T-cell (primary cell): ENCODE data around the gene PARD3B. TPM values are rescaled to one million over a fixed set of nuclear protein-coding genes. Genes with fewer than 3 reads are reported as not detected.
A peak's percentile ranks its signal among the peaks of the same experiment; 100 is the strongest.

Source experiments
- ATAC-seq, 4 experiments: fragments of 200-7000 bp in 3 of 4; fragments of 150-1000 bp in 1 of 4; cut with Tn5 transposase; replicated peaks in 1 of 4; 1 replicate in 3 of 4; 2 replicates in 1 of 4; pipeline ENCODE4 v1.10.0; 2021; ENCODE audit warnings: moderate library complexity in 3 of 4, mild to moderate bottlenecking in 2 of 4, moderate number of reproducible peaks in 1 of 4
- CTCF ChIA-PET, 2 donors: fragments of 300-600 bp; sonication (Branson Sonifier 250); formaldehyde crosslinking; loops; one replicate each; lab custom pipeline; 2022; ENCODE audit warnings: antibody characterized with exemption in 2 of 2; lab: Charles Lee
- POLR2A ChIA-PET, 2 donors: fragments of 300-600 bp; sonication (Branson Sonifier 250); formaldehyde crosslinking; loops; one replicate each; lab custom pipeline; 2022; ENCODE audit warnings: antibody characterized with exemption in 2 of 2; lab: Charles Lee
- DNase-seq, 35 experiments: peaks; one replicate each; pipeline versions ENCODE4 v3.0.0 to v3.0.0-alpha.2; 2013 to 2023
- H3K27ac ChIP-seq: one replicate; pipeline ENCODE4 v1.5.1; 2013; ENCODE audit warnings: low read length
- H3K27me3 ChIP-seq, 2 experiments: replicated peaks in 1 of 2; 1 replicate in 1 of 2; 2 replicates in 1 of 2; pipeline versions ENCODE4 v1.6.1 to v1.7.0; 2013; ENCODE audit warnings: low read length in 1 of 2, mixed read lengths in 1 of 2; ENCODE audit not compliant: control insufficient read depth in 2 of 2, insufficient read depth in 2 of 2; ENCODE audit errors: extremely low read depth in 1 of 2
- H3K36me3 ChIP-seq, 2 donors: 1 replicate in 1 of 2; 2 replicates in 1 of 2; pipeline versions ENCODE4 v1.6.1 to v1.7.0; 2013; ENCODE audit warnings: low read length in 1 of 2; ENCODE audit not compliant: control insufficient read depth in 2 of 2, insufficient read depth in 1 of 2; ENCODE audit errors: extremely low read depth in 1 of 2
- H3K4me1 ChIP-seq, 2 experiments: 1 replicate in 1 of 2; 2 replicates in 1 of 2; pipeline versions ENCODE4 v1.6.1 to v1.7.0; 2013; ENCODE audit warnings: low read length in 2 of 2, mixed read lengths in 1 of 2; ENCODE audit not compliant: insufficient read depth in 2 of 2, control insufficient read depth in 1 of 2; ENCODE audit errors: extremely low read depth in 1 of 2
- H3K4me3 ChIP-seq, 2 donors: 1 replicate in 1 of 2; 2 replicates in 1 of 2; pipeline versions ENCODE4 v1.5.1 to v1.7.0; 2013; ENCODE audit warnings: mild to moderate bottlenecking in 2 of 2, low read length in 1 of 2, moderate library complexity in 1 of 2; ENCODE audit not compliant: control insufficient read depth in 1 of 2; ENCODE audit errors: extremely low read depth in 1 of 2
- H3K9me3 ChIP-seq: 2 replicates; pipeline ENCODE4 v1.7.0; 2013
- H3K27ac Mint-ChIP-seq, 2 donors: one replicate each; pipeline ENCODE4 v1.8.0; 2020 to 2021; ENCODE audit warnings: mild to moderate bottlenecking in 2 of 2, mixed read lengths in 2 of 2
- H3K27me3 Mint-ChIP-seq, 2 donors: one replicate each; pipeline ENCODE4 v1.8.0; 2021 to 2022; ENCODE audit warnings: mixed read lengths in 2 of 2
- H3K36me3 Mint-ChIP-seq: one replicate; pipeline ENCODE4 v1.8.0; 2021; ENCODE audit warnings: mixed read lengths
- H3K4me1 Mint-ChIP-seq, 3 donors: one replicate each; pipeline ENCODE4 v1.8.0; 2020 to 2022; ENCODE audit warnings: mixed read lengths in 3 of 3, mild to moderate bottlenecking in 1 of 3
- H3K4me3 Mint-ChIP-seq, 3 donors: one replicate each; pipeline ENCODE4 v1.8.0; 2020 to 2022; ENCODE audit warnings: mild to moderate bottlenecking in 3 of 3, mixed read lengths in 3 of 3, moderate library complexity in 3 of 3
- H3K9me3 Mint-ChIP-seq, 3 donors: one replicate each; pipeline ENCODE4 v1.8.0; 2020 to 2022; ENCODE audit warnings: mixed read lengths in 3 of 3
- WGBS: methylation state at CpG from one replicate; pipeline ENCODE4 v1.1.5; 2013; ENCODE audit warnings: missing lambda C conversion rate; ENCODE audit not compliant: insufficient coverage; 5-methylcytosine and 5-hydroxymethylcytosine counted together
- total RNA-seq, 35 experiments: library from RNA in 6 of 35; stranded (reverse) in 6 of 35; fragments of 120-200 nt in 1 of 35; gene quantifications; one replicate each; pipeline versions ENCODE4 v1.2.1 to v1.2.4 and lab custom pipeline; 2013 to 2026

The PARD3B gene
- total RNA-seq, 5 donors from 2014 or later (not counting 1 experiment from before 2014, with no cell fraction given), result 0.75 to 2.0 (median 1.6) TPM

GRCh38 chr2:204880928-204881327, 335.7 kb downstream of the PARD3B start:
- POLR2A ChIA-PET, result interaction anchor here in 1 of 2 donors (0.5 kb wide), 1 partner anchor 410 kb away, joined by 3 read pairs; no protein-coding TSS in a partner anchor
- peak overlapping the region; percentile 60 for H3K27ac ChIP-seq
- ATAC-seq, result peak in 2 of 4 experiments; percentile 16 to 61

GRCh38 chr2:204881655-204882054, 336.4 kb downstream of the PARD3B start:
- Mint-ChIP-seq H3K4me1 (peaks cover 48 to 61% (median 48%) of the 10 kb centered on the region in 3 donors), H3K9me3 (peaks cover 0 to 7% (median 0%) of the 10 kb centered on the region in 3 donors), H3K36me3 (no peaks in the 10 kb centered on the region), H3K27me3 (no peaks in the 10 kb centered on the region), H3K4me3 (peak overlapping the region; percentile 34 to 67 (median 55)), H3K27ac (peak overlapping the region; percentile 93 to 97)
- ATAC-seq, result peak; percentile 68 to 84 (median 82)
- peaks cover 13 to 24% of the 10 kb centered on the region in 2 experiments for H3K4me1 ChIP-seq
- H3K4me3 ChIP-seq, result no peak overlapping the region
- peak overlapping the region; percentile 60 for H3K27ac ChIP-seq
- WGBS, result 0% methylated on average over 2 of the region's 4 CpGs
- ChIA-PET POLR2A (no interaction called here), CTCF (interaction anchor here (0.7 to 1.6 kb wide), 3 partner anchors 9 to 798 kb away, joined by 3 to 5 read pairs (median 3); no protein-coding TSS in a partner anchor)
- no peaks in the 10 kb centered on the region for H3K9me3 ChIP-seq
- peak in 3 of 35 experiments; percentile 4 to 27 (median 15) for DNase-seq
- no peaks in the 10 kb centered on the region for H3K27me3 ChIP-seq
- no peaks in the 10 kb centered on the region for H3K36me3 ChIP-seq

More at GRCh38 chr2:204880928-204881327, 335.7 kb downstream of the PARD3B start:
- H3K36me3 Mint-ChIP-seq, result no peaks in the 10 kb centered on the region
- WGBS, result no CpG with 5 or more reads among the region's 3 CpGs
- peak overlapping the region in 2 of 3 donors; percentile 55 to 67 for H3K4me3 Mint-ChIP-seq
- H3K4me1 Mint-ChIP-seq, result peaks cover 49 to 59% (median 50%) of the 10 kb centered on the region in 3 donors
- Histone ChIP-seq H3K36me3 (no peaks in the 10 kb centered on the region), H3K9me3 (no peaks in the 10 kb centered on the region), H3K27me3 (no peaks in the 10 kb centered on the region), H3K4me3 (no peak overlapping the region), H3K4me1 (peaks cover 13 to 25% of the 10 kb centered on the region in 2 experiments)
- peak in 1 of 35 experiments; percentile 4 for DNase-seq
- peak overlapping the region; percentile 93 to 97 for H3K27ac Mint-ChIP-seq
- peaks cover 0 to 7% (median 0%) of the 10 kb centered on the region in 3 donors for H3K9me3 Mint-ChIP-seq
- no peaks in the 10 kb centered on the region for H3K27me3 Mint-ChIP-seq
- CTCF ChIA-PET, result interaction anchor here (0.7 to 1.6 kb wide), 3 partner anchors 8 to 799 kb away, joined by 3 to 5 read pairs (median 3); no protein-coding TSS in a partner anchor

GRCh38 chr2:204885747-204886146, 340.5 kb downstream of the PARD3B start:
- DNase-seq, result peak in 4 of 35 experiments; percentile 4 to 29 (median 12)
- Mint-ChIP-seq H3K9me3 (peaks cover 0 to 14% (median 0%) of the 10 kb centered on the region in 3 donors), H3K27ac (no peak overlapping the region), H3K4me3 (no peak overlapping the region), H3K27me3 (no peaks in the 10 kb centered on the region), H3K36me3 (no peaks in the 10 kb centered on the region), H3K4me1 (peaks cover 23 to 36% (median 28%) of the 10 kb centered on the region in 3 donors)
- peaks cover 6 to 12% of the 10 kb centered on the region in 2 experiments for H3K4me1 ChIP-seq
- no peak overlapping the region for H3K27ac ChIP-seq
- no peak for ATAC-seq
- CTCF ChIA-PET, result interaction anchor here in 1 of 2 donors (1.0 kb wide), 1 partner anchor 289 kb away, joined by 3 read pairs; no protein-coding TSS in a partner anchor
- H3K27me3 ChIP-seq, result no peaks in the 10 kb centered on the region
- no peaks in the 10 kb centered on the region for H3K9me3 ChIP-seq
- no peak overlapping the region for H3K4me3 ChIP-seq
- POLR2A ChIA-PET, result no interaction called here
- WGBS, result 30% methylated on average over 1 of the region's 2 CpGs
- no peaks in the 10 kb centered on the region for H3K36me3 ChIP-seq

- Mint-ChIP-seq H3K27me3 (no peaks in the 10 kb centered on the region), H3K27ac (peak overlapping the region in 1 of 2 donors; percentile 10), H3K4me3 (no peak overlapping the region), H3K9me3 (peaks cover 0 to 14% (median 0%) of the 10 kb centered on the region in 3 donors), H3K4me1 (peaks cover 14 to 26% (median 19%) of the 10 kb centered on the region in 3 donors), H3K36me3 (no peaks in the 10 kb centered on the region)
- no peaks in the 10 kb centered on the region for H3K36me3 ChIP-seq
- WGBS, result no CpG with 5 or more reads among the region's 1 CpG
- ChIA-PET CTCF (no interaction called here), POLR2A (interaction anchor here in 1 of 2 donors (0.7 kb wide), 1 partner anchor 140 kb away, joined by 3 read pairs; no protein-coding TSS in a partner anchor)
- H3K9me3 ChIP-seq, result no peaks in the 10 kb centered on the region
- no peak overlapping the region for H3K4me3 ChIP-seq
- no peaks in the 10 kb centered on the region for H3K27me3 ChIP-seq
- peaks cover 2% of the 10 kb centered on the region in 2 experiments for H3K4me1 ChIP-seq
- ATAC-seq (no peak), DNase-seq (no peak)
- H3K27ac ChIP-seq, result no peak overlapping the region
These were observed 341.4 kb downstream of the PARD3B start for GRCh38 chr2:204886713-204887112.

- CTCF ChIA-PET, result no interaction called here
These were observed 342.9 kb downstream of the PARD3B start for GRCh38 chr2:204888222-204888621.

GRCh38 chr2:204890680-204891079, 345.4 kb downstream of the PARD3B start:
- Mint-ChIP-seq H3K9me3 (peaks cover 0 to 6% (median 0%) of the 10 kb centered on the region in 3 donors), H3K4me3 (no peak overlapping the region), H3K27ac (no peak overlapping the region), H3K27me3 (no peaks in the 10 kb centered on the region), H3K4me1 (peaks cover 7 to 8% (median 8%) of the 10 kb centered on the region in 3 donors), H3K36me3 (no peaks in the 10 kb centered on the region)
- WGBS, result no CpG with 5 or more reads among the region's 2 CpGs
- ATAC-seq, result no peak
- POLR2A ChIA-PET, result interaction anchor here in 1 of 2 donors (0.6 kb wide), 1 partner anchor 17 kb away, joined by 10 read pairs; no protein-coding TSS in a partner anchor
- no peak for DNase-seq
- CTCF ChIA-PET, result interaction anchor here (0.7 to 1.0 kb wide), 2 partner anchors 9 to 19 kb away, joined by 3 to 6 read pairs; no protein-coding TSS in a partner anchor
- H3K9me3 ChIP-seq, result no peaks in the 10 kb centered on the region
- no peaks in the 10 kb centered on the region for H3K27me3 ChIP-seq
- no peaks in the 10 kb centered on the region for H3K36me3 ChIP-seq
- no peak overlapping the region for H3K4me3 ChIP-seq
- peaks cover 0 to 11% of the 10 kb centered on the region in 2 experiments for H3K4me1 ChIP-seq
- no peak overlapping the region for H3K27ac ChIP-seq

More at GRCh38 chr2:204888222-204888621, 342.9 kb downstream of the PARD3B start:
- DNase-seq (no peak), ATAC-seq (no peak)
- Histone ChIP-seq H3K36me3 (no peaks in the 10 kb centered on the region), H3K4me1 (peaks cover 0 to 6% of the 10 kb centered on the region in 2 experiments), H3K27me3 (no peaks in the 10 kb centered on the region), H3K4me3 (no peak overlapping the region), H3K27ac (no peak overlapping the region), H3K9me3 (no peaks in the 10 kb centered on the region)
- no peaks in the 10 kb centered on the region for H3K27me3 Mint-ChIP-seq
- peaks cover 0 to 14% (median 0%) of the 10 kb centered on the region in 3 donors for H3K9me3 Mint-ChIP-seq
- POLR2A ChIA-PET, result interaction anchor here in 1 of 2 donors (0.6 kb wide), 2 partner anchors 348 to 1735 kb away, joined by 3 read pairs; no protein-coding TSS in a partner anchor
- no peaks in the 10 kb centered on the region for H3K36me3 Mint-ChIP-seq
- no peak overlapping the region for H3K4me3 Mint-ChIP-seq
- peaks cover 6 to 16% (median 12%) of the 10 kb centered on the region in 3 donors for H3K4me1 Mint-ChIP-seq
- peak overlapping the region; percentile 50 to 53 for H3K27ac Mint-ChIP-seq
